Astrocyte of the cerebellum (primary cell): Measurements from ENCODE around the gene AQP6.

Source experiments
- DNase-seq: peaks from one replicate; pipeline ENCODE4 v3.0.0-alpha.2; 2011; ENCODE audit warnings: low read depth
- H3K4me3 ChIP-seq: 2 replicates; pipeline ENCODE4 v1.5.1; 2011; ENCODE audit warnings: mild to moderate bottlenecking, low read depth, low read length, moderate library complexity
- in situ Hi-C: cut with HindIII; loops from 2 replicates; pipeline ENCODE4 v1.10.0; 2017; ENCODE audit warnings: low sequenced_read_pairs
- TF ChIP-seq, protein P1 (sequence below): IDR thresholded peaks from 2 replicates; pipeline ENCODE4 v1.5.1; 2012; ENCODE audit warnings: low read length, low read depth, moderate library complexity, mild to moderate bottlenecking; ENCODE audit errors: missing control alignments

The AQP6 gene, protein sequence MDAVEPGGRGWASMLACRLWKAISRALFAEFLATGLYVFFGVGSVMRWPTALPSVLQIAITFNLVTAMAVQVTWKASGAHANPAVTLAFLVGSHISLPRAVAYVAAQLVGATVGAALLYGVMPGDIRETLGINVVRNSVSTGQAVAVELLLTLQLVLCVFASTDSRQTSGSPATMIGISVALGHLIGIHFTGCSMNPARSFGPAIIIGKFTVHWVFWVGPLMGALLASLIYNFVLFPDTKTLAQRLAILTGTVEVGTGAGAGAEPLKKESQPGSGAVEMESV

DNA sequence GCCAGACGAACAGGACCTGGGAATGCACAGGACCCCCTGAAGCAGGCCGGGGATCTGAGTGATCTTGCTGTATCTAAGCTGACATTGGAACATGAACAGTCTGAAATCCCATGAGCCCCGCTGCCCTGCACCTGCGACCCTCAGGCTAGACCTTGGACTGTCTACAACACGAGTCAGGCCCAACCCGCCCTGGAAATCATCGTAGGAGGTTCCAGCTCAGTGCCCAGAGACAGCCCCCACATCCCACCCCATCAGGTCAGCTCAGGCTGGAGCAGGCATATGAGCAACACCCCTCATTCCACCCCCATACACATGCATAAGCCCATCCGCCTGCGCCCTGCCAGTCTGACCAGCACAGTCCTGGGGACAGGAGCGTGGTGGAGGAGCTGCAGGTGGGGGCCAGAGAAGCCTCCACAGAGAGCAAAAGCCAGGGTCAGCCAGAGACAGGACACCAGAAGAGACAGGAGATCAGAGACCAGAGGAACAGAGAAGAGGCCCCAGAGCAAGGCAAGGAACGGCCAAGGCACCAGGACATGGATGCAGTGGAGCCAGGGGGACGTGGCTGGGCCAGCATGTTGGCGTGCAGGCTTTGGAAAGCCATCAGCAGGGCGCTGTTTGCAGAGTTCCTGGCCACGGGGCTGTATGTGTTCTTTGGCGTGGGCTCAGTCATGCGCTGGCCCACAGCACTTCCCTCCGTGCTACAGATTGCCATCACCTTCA, at the start of gene AQP6:
TSS of gene AQP6 (plus strand) at position 307 of the 720 bp plus-strand sequence. CDS start at position 534, 227 bp downstream.
- in situ Hi-C loops: no loop called here
- no peak for DNase-seq
- no peak within 1 kb of the TSS for H3K4me3 ChIP-seq
- TF ChIP-seq, protein P1, sequence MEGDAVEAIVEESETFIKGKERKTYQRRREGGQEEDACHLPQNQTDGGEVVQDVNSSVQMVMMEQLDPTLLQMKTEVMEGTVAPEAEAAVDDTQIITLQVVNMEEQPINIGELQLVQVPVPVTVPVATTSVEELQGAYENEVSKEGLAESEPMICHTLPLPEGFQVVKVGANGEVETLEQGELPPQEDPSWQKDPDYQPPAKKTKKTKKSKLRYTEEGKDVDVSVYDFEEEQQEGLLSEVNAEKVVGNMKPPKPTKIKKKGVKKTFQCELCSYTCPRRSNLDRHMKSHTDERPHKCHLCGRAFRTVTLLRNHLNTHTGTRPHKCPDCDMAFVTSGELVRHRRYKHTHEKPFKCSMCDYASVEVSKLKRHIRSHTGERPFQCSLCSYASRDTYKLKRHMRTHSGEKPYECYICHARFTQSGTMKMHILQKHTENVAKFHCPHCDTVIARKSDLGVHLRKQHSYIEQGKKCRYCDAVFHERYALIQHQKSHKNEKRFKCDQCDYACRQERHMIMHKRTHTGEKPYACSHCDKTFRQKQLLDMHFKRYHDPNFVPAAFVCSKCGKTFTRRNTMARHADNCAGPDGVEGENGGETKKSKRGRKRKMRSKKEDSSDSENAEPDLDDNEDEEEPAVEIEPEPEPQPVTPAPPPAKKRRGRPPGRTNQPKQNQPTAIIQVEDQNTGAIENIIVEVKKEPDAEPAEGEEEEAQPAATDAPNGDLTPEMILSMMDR: no peak

DNA sequence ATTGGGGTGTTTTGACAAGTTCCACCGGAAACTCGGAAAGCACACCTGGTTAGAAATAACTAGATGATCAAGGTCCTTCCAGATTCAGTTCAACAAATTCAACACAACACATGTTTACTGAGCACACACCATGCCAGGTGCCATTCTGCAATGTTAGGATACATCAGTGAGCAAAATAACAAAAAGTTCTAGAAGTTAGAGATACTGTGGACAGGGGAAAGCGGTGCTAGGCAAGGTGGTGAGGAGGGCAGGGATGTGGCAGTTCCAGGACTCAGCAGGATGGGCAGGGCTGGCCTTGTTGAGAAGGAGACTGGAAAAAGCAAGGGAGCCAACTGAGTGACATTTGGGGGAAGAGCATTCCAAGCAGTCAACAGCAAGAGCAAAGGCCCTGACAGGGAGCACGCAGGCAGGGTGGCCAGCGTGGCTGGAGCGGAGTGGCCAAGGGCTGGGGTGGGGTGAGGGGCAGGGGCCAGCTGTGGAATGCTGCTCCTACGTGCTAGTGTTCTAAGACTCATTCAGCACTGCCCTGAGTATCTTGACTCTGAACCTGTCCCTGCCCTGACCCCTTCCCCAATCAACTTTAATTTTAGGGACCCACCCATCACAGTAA, 49.6 kb upstream of the AQP6 start:
- H3K4me3 ChIP-seq: no peak overlapping the region
- TF ChIP-seq, protein P1: no peak
- in situ Hi-C loops: no loop called here
- no peak for DNase-seq

DNA sequence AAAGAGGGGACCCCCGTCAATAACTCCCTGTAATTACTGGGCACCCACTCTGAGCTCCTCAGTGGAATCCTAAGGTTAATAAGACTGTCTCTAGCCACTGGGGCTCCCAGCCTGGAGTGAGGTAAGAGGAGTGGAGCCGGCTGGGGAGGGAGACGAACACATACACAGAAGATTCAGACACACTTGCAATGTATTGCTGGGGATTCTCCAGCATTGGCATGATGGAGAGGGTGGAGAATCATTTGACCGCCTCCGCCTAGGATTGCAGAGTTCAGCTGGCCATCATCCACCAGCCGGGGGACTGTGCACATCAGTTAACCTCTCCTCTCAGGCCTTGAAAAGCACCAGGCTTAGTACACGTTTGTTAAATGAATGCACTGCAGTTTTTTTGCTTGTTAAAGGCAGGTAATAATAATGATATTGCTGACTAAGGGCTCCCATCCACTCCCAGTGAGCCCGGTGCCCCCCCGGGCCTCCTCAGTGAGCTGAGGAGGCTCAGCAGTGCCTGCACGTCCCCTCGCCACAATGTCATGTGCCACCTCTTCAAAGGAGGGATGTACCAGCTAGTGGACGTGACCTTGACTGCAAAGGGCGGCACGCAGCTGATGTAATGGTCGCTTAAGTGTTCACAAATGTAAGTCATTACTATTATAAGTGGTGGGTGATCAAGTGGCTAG, 48.7 kb upstream of the AQP6 start:
- DNase-seq: no peak
- TF ChIP-seq, protein P1: no peak
- H3K4me3 ChIP-seq: no peak overlapping the region
- in situ Hi-C loops: no loop called here

DNA sequence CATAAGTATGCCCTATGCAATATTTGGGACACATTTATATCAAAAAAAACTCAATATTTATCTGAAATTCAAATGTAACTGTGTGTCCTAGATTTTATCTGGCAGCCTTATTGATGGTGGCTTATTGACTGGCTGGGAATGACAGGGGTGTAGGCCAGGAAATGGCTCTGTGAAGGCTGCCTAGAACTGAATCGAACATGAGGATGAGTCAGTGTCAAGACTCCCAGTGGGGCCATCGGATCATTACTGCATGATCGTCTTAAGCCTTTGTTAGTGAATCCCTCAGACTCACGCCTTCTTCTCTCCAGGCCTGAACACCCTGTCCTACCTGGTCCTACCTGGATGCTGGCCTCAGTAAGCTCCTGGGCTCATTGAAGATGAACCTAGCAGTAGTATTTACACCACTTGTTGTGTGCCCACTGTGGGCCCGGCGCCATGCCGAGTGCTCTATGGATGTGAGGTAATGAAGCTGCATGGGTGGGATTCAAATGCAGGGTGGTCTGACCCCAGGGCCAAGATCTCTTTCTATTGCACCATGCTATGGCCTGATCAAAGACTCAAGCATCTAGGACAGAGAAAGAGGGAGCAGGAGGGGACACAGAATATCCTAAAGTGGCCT, 48.0 kb upstream of the AQP6 start:
- in situ Hi-C loops: no loop called here
- DNase-seq: no peak

DNA sequence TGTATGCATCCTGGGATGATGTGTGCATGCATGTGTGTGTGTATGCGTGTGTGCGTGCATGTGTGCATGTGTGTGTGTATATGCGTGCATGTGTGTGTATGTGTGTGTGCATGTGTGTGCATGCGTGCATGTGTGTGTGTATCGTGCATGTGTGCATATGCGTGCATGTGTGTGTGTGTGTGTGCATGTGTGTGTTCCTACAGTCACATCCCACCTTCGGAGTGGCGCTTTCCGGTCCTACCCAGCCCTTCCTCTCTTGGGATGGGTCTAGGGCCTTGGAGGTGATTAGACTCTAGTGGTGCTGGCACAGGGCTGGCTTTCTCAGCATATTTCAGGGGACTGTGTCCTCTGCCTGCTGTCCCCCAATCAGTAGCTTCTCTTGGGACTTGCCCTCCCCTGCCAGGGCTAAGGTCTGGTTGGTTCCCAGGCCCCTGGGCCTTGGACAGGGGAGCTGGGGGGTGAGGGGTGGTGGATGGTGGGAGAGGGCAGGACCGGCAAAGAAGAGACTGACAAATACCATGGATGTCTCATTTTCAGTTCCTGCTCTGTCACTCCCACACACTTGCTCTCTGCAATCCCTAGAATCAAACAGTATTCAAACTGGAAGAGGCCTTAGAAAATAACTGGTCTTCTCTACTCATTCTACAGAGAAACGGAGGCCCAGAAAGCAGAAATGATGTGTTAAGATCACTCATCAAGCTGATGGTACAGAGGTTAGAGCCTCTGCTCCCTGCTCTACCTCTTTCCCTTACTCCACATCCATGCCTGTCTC, 47.1 kb upstream of the AQP6 start:
- in situ Hi-C loops: no loop called here
- no peak overlapping the region for H3K4me3 ChIP-seq
- TF ChIP-seq, protein P1: no peak
- no peak for DNase-seq

More for the DNA sequence above, 48.0 kb upstream of the AQP6 start:
- no peak overlapping the region for H3K4me3 ChIP-seq
- TF ChIP-seq, protein P1: no peak
